MM.1S (cell line): ENCODE results near the gene TTLL11.

ENCODE experiments used
- DNase-seq: peaks from one replicate; pipeline ENCODE4 v3.0.0-alpha.2; 2015
- H2AFZ ChIP-seq: fragments of 300-600 bp; sonication (generic); 2 replicates; pipeline ENCODE4 v1.6.0; 2016; ENCODE audit warnings: antibody characterized with exemption, low read length
- H3F3A ChIP-seq: fragments of 300-600 bp; sonication (generic); 2 replicates; pipeline ENCODE4 v1.6.1; 2016; ENCODE audit warnings: mild to moderate bottlenecking, antibody characterized with exemption, low read length, moderate library complexity, mixed read lengths; ENCODE audit not compliant: insufficient read depth
- H3K27ac ChIP-seq: fragments of 300-600 bp; sonication (generic); 2 replicates; pipeline ENCODE4 v1.5.1; 2016; ENCODE audit warnings: mild to moderate bottlenecking, low read length
- H3K27me3 ChIP-seq: fragments of 300-600 bp; sonication (generic); replicated peaks from 2 replicates; pipeline ENCODE4 v1.6.0; 2016; ENCODE audit warnings: low read length; ENCODE audit not compliant: insufficient read depth
- H3K36me3 ChIP-seq: fragments of 300-600 bp; sonication (generic); replicated peaks from 2 replicates; pipeline ENCODE4 v1.6.1; 2016; ENCODE audit warnings: mild to moderate bottlenecking, low read length, mixed read lengths; ENCODE audit not compliant: insufficient read depth
- H3K4me1 ChIP-seq: fragments of 300-600 bp; sonication (generic); 2 replicates; pipeline ENCODE4 v1.6.1; 2016; ENCODE audit warnings: low read length, mixed read lengths
- H3K4me2 ChIP-seq: fragments of 300-600 bp; sonication (generic); 2 replicates; pipeline ENCODE4 v1.6.0; 2016; ENCODE audit warnings: low read depth, low read length
- H3K4me3 ChIP-seq: fragments of 300-600 bp; sonication (generic); 2 replicates; pipeline ENCODE4 v1.5.1; 2016; ENCODE audit warnings: low read length, mixed read lengths
- H3K79me2 ChIP-seq: fragments of 300-600 bp; sonication (generic); 2 replicates; pipeline ENCODE4 v1.6.1; 2016; ENCODE audit warnings: mixed run types, low read length, mixed read lengths
- H3K9ac ChIP-seq: fragments of 300-600 bp; sonication (generic); 2 replicates; pipeline ENCODE4 v1.6.1; 2016; ENCODE audit warnings: low read length, mixed read lengths
- H3K9me2 ChIP-seq: fragments of 300-600 bp; sonication (generic); replicated peaks from 2 replicates; pipeline ENCODE4 v1.6.1; 2016; ENCODE audit warnings: mild to moderate bottlenecking, low read length, mixed read lengths; ENCODE audit not compliant: insufficient read depth
- H3K9me3 ChIP-seq: fragments of 300-600 bp; sonication (generic); replicated peaks from 2 replicates; pipeline ENCODE4 v1.6.1; 2016; ENCODE audit warnings: mild to moderate bottlenecking, low read length, mixed read lengths; ENCODE audit not compliant: insufficient read depth
- H4K20me1 ChIP-seq: fragments of 300-600 bp; sonication (generic); 2 replicates; pipeline ENCODE4 v1.6.1; 2016; ENCODE audit warnings: mild to moderate bottlenecking, low read length, moderate library complexity, mixed read lengths; ENCODE audit not compliant: insufficient read depth
- CTCF ChIP-seq: fragments of 300-600 bp; sonication (generic); IDR thresholded peaks from 2 replicates; pipeline ENCODE4 v1.5.1; 2016; ENCODE audit warnings: antibody characterized with exemption, low read length, mixed read lengths
- EZH2 ChIP-seq: fragments of 300-600 bp; sonication (generic); optimal IDR thresholded peaks from 2 replicates; pipeline ENCODE3; 2017; ENCODE audit warnings: low read depth, mild to moderate bottlenecking, antibody characterized with exemption, low read length, mixed read lengths
- EZH2phosphoT487 ChIP-seq: fragments of 300-600 bp; sonication (generic); IDR thresholded peaks from 2 replicates; pipeline ENCODE4 v1.6.1; 2018; ENCODE audit warnings: antibody characterized with exemption, low read length

TTLL11 gene

GRCh38 chr9:121826711-121827110 is 266.4 kb downstream of the TTLL11 start:
- H3K9me3 ChIP-seq, result no peaks in the 10 kb centered on the region
- H3K9ac ChIP-seq, result no peak overlapping the region
- H3K27me3 ChIP-seq, result no peaks in the 10 kb centered on the region
- no peak for DNase-seq
- H3K36me3 ChIP-seq, result no peaks in the 10 kb centered on the region
- H3K4me2 ChIP-seq, result no peak overlapping the region
- no peak for TF ChIP-seq CTCF
- no peak for TF ChIP-seq EZH2
- TF ChIP-seq EZH2phosphoT487, result no peak
- no peak overlapping the region for H3K27ac ChIP-seq
- H3F3A ChIP-seq, result no peaks in the 10 kb centered on the region
- no peaks in the 10 kb centered on the region for H3K79me2 ChIP-seq
- no peak overlapping the region for H3K4me3 ChIP-seq
- no peak overlapping the region for H2AFZ ChIP-seq
- H3K9me2 ChIP-seq, result no peaks in the 10 kb centered on the region
- H3K4me1 ChIP-seq, result no peaks in the 10 kb centered on the region
- no peaks in the 10 kb centered on the region for H4K20me1 ChIP-seq

- Histone ChIP-seq H3K9me2 (no peaks in the 10 kb centered on the region), H3F3A (no peaks in the 10 kb centered on the region), H3K79me2 (no peaks in the 10 kb centered on the region), H4K20me1 (no peaks in the 10 kb centered on the region), H2AFZ (no peak overlapping the region), H3K4me3 (no peak overlapping the region), H3K9ac (no peak overlapping the region), H3K27ac (no peak overlapping the region), H3K4me2 (no peak overlapping the region), H3K9me3 (no peaks in the 10 kb centered on the region), H3K27me3 (no peaks in the 10 kb centered on the region), H3K4me1 (no peaks in the 10 kb centered on the region), H3K36me3 (no peaks in the 10 kb centered on the region)
- TF ChIP-seq EZH2phosphoT487 (no peak), CTCF (no peak), EZH2 (no peak)
- no peak for DNase-seq
These were observed 267.9 kb downstream of the TTLL11 start for GRCh38 chr9:121825031-121825691.

GRCh38 chr9:121824651-121825030 is 268.5 kb downstream of the TTLL11 start:
- H3F3A ChIP-seq, result no peaks in the 10 kb centered on the region
- TF ChIP-seq EZH2phosphoT487 (no peak), CTCF (no peak), EZH2 (no peak)
- H3K27me3 ChIP-seq, result no peaks in the 10 kb centered on the region
- H4K20me1 ChIP-seq, result no peaks in the 10 kb centered on the region
- no peaks in the 10 kb centered on the region for H3K9me2 ChIP-seq
- DNase-seq, result no peak
- no peaks in the 10 kb centered on the region for H3K9me3 ChIP-seq
- no peaks in the 10 kb centered on the region for H3K4me1 ChIP-seq
- H3K27ac ChIP-seq, result no peak overlapping the region
- H3K79me2 ChIP-seq, result no peaks in the 10 kb centered on the region
- H3K4me3 ChIP-seq, result no peak overlapping the region
- H3K4me2 ChIP-seq, result no peak overlapping the region
- H3K36me3 ChIP-seq, result no peaks in the 10 kb centered on the region
- no peak overlapping the region for H2AFZ ChIP-seq
- H3K9ac ChIP-seq, result no peak overlapping the region
